ENCODE results near the gene ZNF195.
"Not testable (repeated sequence)": the region's sequence is repeated elsewhere in the genome, so short reads cannot be mapped to it uniquely, and the experiment has no call there.

DNA sequence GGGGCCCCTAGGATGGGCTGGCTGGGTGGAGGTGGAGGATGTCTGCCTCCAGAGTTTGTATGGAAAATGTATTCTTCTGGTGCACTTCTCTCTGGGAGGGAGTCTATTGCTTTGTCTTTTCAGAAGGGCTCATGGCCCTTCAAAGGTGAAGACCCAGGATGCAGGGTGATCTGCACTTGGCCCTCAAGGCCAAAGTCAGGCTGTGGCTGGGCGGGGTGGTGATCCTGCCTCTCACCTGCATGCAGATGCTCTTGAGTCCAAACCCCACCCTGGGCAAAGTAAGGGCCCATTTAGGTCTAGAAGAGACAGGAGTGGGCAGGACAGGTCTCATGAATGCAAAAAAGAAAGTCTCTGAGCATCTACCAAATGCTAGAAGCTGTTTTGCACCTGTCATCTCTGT, 40.5 kb upstream of the ZNF195 start:
- not testable (repeated sequence) for TF ChIP-seq POLR2A, CTCF (IDR thresholded peaks at IDR 0.05)

Data from right lobe of liver (tissue), 4 donors.